GM21390 (cell line): ENCODE results near the gene LMCD1.

Source experiments
- ATAC-seq: cut with Tn5 transposase; IDR thresholded peaks from one replicate; pipeline ENCODE4 v1.9.1; 2021; ENCODE audit not compliant: unreplicated experiment

The LMCD1 gene

GRCh38 chr3:8530581-8530980 is 29.0 kb downstream of the LMCD1 start:
- ATAC-seq, result no peak

- no peak for ATAC-seq
These were observed 30.7 kb downstream of the LMCD1 start for GRCh38 chr3:8532251-8532871.

GRCh38 chr3:8536096-8537056 is 34.8 kb downstream of the LMCD1 start:
- no peak for ATAC-seq

- no peak for ATAC-seq
These were observed 35.8 kb downstream of the LMCD1 start for GRCh38 chr3:8537440-8537839.

GRCh38 chr3:8538223-8538622 is 36.6 kb downstream of the LMCD1 start:
- ATAC-seq, result no peak

- ATAC-seq, result no peak
These were observed 37.3 kb downstream of the LMCD1 start for GRCh38 chr3:8538913-8539312.

- no peak for ATAC-seq
These were observed 37.8 kb downstream of the LMCD1 start for GRCh38 chr3:8539419-8539818.

GRCh38 chr3:8540456-8540855 is 38.8 kb downstream of the LMCD1 start:
- no peak for ATAC-seq

- no peak for ATAC-seq
These were observed 39.9 kb downstream of the LMCD1 start for GRCh38 chr3:8541486-8541885.

GRCh38 chr3:8542190-8543135 is 40.8 kb downstream of the LMCD1 start:
- no peak for ATAC-seq

GRCh38 chr3:8546609-8547008 is 45.0 kb downstream of the LMCD1 start:
- no peak for ATAC-seq

GRCh38 chr3:8548502-8549275 is 47.1 kb downstream of the LMCD1 start:
- no peak for ATAC-seq

GRCh38 chr3:8549354-8549753 is 47.7 kb downstream of the LMCD1 start:
- ATAC-seq, result no peak

GRCh38 chr3:8550611-8551010 is 49.0 kb downstream of the LMCD1 start:
- no peak for ATAC-seq

- ATAC-seq, result no peak
These were observed 50.7 kb downstream of the LMCD1 start for GRCh38 chr3:8552223-8552762.

GRCh38 chr3:8553405-8553804 is 51.8 kb downstream of the LMCD1 start:
- ATAC-seq, result no peak

GRCh38 chr3:8554696-8555095 is 53.1 kb downstream of the LMCD1 start:
- no peak for ATAC-seq

GRCh38 chr3:8555113-8555661 is 53.6 kb downstream of the LMCD1 start:
- ATAC-seq, result no peak

GRCh38 chr3:8555725-8556472 is 54.3 kb downstream of the LMCD1 start:
- ATAC-seq, result no peak
